DOHH2 (cell line): Measurements from ENCODE around the gene CGNL1.

Source experiments
- H3F3A ChIP-seq: fragments of 200-600 bp; sonication (generic), shearing (Covaris generic); 2 replicates; pipeline ENCODE4 v1.6.0; 2016; ENCODE audit warnings: antibody characterized with exemption, mild to moderate bottlenecking; ENCODE audit not compliant: control insufficient read depth, insufficient read depth
- H3K27ac ChIP-seq: fragments of 200-600 bp; sonication (generic); 2 replicates; pipeline ENCODE4 v1.5.1; 2014; ENCODE audit warnings: low read depth, mild to moderate bottlenecking, low read length, moderate library complexity
- H3K27me3 ChIP-seq: fragments of 200-600 bp; sonication (generic); 2 replicates; pipeline ENCODE4 v1.6.1; 2014; ENCODE audit warnings: mild to moderate bottlenecking, low read length, mixed read lengths; ENCODE audit not compliant: control insufficient read depth
- H3K36me3 ChIP-seq: fragments of 200-600 bp; sonication (generic); 2 replicates; pipeline ENCODE4 v1.6.1; 2014; ENCODE audit warnings: mild to moderate bottlenecking, low read length, moderate library complexity, mixed read lengths; ENCODE audit not compliant: control insufficient read depth
- H3K4me1 ChIP-seq: fragments of 200-600 bp; sonication (generic); 2 replicates; pipeline ENCODE4 v1.6.1; 2014; ENCODE audit warnings: mild to moderate bottlenecking, low read length, mixed read lengths; ENCODE audit not compliant: control insufficient read depth
- H3K4me2 ChIP-seq: fragments of 200-600 bp; sonication (generic); 2 replicates; pipeline ENCODE4 v1.6.0; 2014; ENCODE audit warnings: mild to moderate bottlenecking, low read length, moderate library complexity
- H3K4me3 ChIP-seq: fragments of 200-600 bp; sonication (generic); 2 replicates; pipeline ENCODE4 v1.5.1; 2014; ENCODE audit warnings: mild to moderate bottlenecking, low read length, mixed read lengths
- H3K79me2 ChIP-seq: fragments of 200-600 bp; sonication (generic); 2 replicates; pipeline ENCODE4 v1.6.1; 2014; ENCODE audit warnings: mild to moderate bottlenecking, low read length, mixed read lengths; ENCODE audit not compliant: control insufficient read depth
- H3K9me2 ChIP-seq: fragments of 200-600 bp; sonication (generic); replicated peaks from 2 replicates; pipeline ENCODE4 v1.6.1; 2014; ENCODE audit warnings: mild to moderate bottlenecking, low read length, mixed read lengths; ENCODE audit not compliant: control insufficient read depth
- H3K9me3 ChIP-seq: fragments of 200-600 bp; sonication (generic); 2 replicates; pipeline ENCODE4 v1.6.1; 2014; ENCODE audit warnings: antibody characterized with exemption, low read length, mixed read lengths; ENCODE audit not compliant: control insufficient read depth, insufficient read depth
- H4K20me1 ChIP-seq: fragments of 200-600 bp; sonication (generic); 2 replicates; pipeline ENCODE4 v1.6.0; 2014; ENCODE audit warnings: low read depth, mild to moderate bottlenecking, antibody characterized with exemption, low read length, moderate library complexity; ENCODE audit not compliant: control insufficient read depth, insufficient read depth
- CTCF ChIP-seq: fragments of 200-600 bp; sonication (generic); IDR thresholded peaks from one replicate; pipeline ENCODE4 v1.5.1; 2014; ENCODE audit warnings: antibody characterized with exemption, mild to moderate bottlenecking, low read depth, low read length; ENCODE audit not compliant: poor library complexity, severe bottlenecking
- EZH2phosphoT487 ChIP-seq: fragments of 200-600 bp; sonication (generic); IDR thresholded peaks from 2 replicates; pipeline ENCODE4 v1.6.1; 2017; ENCODE audit warnings: borderline replicate concordance, mild to moderate bottlenecking, antibody characterized with exemption, low read length, moderate library complexity, mixed read lengths

Gene CGNL1

DNA sequence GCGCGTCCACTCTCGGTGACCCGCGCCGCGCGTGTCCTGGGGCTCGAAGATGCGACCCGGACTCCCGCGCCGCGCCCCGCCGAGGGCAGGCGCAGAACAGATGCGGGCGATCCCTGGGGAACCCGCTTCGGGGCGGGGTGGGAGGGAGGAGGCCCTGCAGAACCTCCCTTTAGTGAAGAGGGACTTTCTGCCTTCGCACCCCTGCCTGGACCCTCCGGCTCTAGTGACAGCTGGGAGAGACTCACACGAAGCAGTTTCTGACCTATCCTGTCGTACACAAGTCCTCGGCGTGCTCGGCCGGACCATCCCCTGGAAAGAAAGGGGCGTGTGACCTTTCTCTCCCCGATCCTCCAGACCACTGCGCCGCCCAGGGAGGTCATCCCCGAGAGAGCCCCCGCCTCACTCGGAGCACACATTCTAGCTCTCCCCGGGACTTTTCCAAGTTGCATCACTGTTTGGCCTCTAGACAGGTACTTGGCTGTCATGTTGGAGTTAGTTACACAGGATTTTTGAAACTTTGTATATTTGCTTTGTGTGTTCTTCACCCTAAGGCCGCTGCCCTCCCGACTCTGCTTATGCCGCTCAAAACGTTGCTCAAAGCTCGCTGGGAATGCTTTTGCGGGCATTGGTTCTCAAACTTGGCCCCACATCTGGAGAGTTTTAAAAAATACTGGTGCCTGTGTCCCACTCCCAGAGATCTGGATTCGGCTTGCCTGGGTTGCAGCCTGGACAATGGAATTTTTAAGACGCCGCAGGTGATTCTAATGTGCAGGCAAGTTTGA lies 582 bp downstream of the CGNL1 start:
- Histone ChIP-seq H3F3A (no peaks in the 10 kb centered on the region), H3K4me3 (no peak overlapping the region), H4K20me1 (no peaks in the 10 kb centered on the region), H3K27ac (no peak overlapping the region), H3K36me3 (no peaks in the 10 kb centered on the region), H3K27me3 (peaks cover 4% of the 10 kb centered on the region; the same call in 1 of the 2 replicates), H3K4me2 (no peak overlapping the region), H3K79me2 (no peaks in the 10 kb centered on the region), H3K9me2 (no peaks in the 10 kb centered on the region), H3K9me3 (no peaks in the 10 kb centered on the region), H3K4me1 (no peaks in the 10 kb centered on the region)
- TF ChIP-seq CTCF (no peak), EZH2phosphoT487 (no peak)

- Histone ChIP-seq H3K36me3 (no peaks in the 10 kb centered on the region), H3K9me2 (no peaks in the 10 kb centered on the region), H3K4me3 (no peak overlapping the region), H3K79me2 (no peaks in the 10 kb centered on the region), H3K4me1 (no peaks in the 10 kb centered on the region), H3K4me2 (no peak overlapping the region), H3K27ac (no peak overlapping the region), H3F3A (no peaks in the 10 kb centered on the region), H3K9me3 (no peaks in the 10 kb centered on the region), H3K27me3 (peaks cover 6% of the 10 kb centered on the region; the same call in 1 of the 2 replicates), H4K20me1 (no peaks in the 10 kb centered on the region)
- TF ChIP-seq CTCF (no peak), EZH2phosphoT487 (no peak)
Measured at GRCh38 chr15:57377478-57377847, 1.2 kb downstream of the CGNL1 start.

GRCh38 chr15:57379487-57379886 lies 3.2 kb downstream of the CGNL1 start:
- no peaks in the 10 kb centered on the region for H3K36me3 ChIP-seq
- H3K9me2 ChIP-seq, result no peaks in the 10 kb centered on the region
- H3K27me3 ChIP-seq, result peaks cover 4% of the 10 kb centered on the region; the same call in 1 of the 2 replicates
- no peak overlapping the region for H3K4me2 ChIP-seq
- H3K27ac ChIP-seq, result no peak overlapping the region
- no peaks in the 10 kb centered on the region for H4K20me1 ChIP-seq
- H3K4me1 ChIP-seq, result no peaks in the 10 kb centered on the region
- no peak for TF ChIP-seq EZH2phosphoT487
- no peak for TF ChIP-seq CTCF
- no peaks in the 10 kb centered on the region for H3F3A ChIP-seq
- H3K4me3 ChIP-seq, result no peak overlapping the region
- H3K9me3 ChIP-seq, result no peaks in the 10 kb centered on the region
- no peaks in the 10 kb centered on the region for H3K79me2 ChIP-seq
